ENCODE data around the gene OGFOD3.
"Not testable (repeated sequence)": the region's sequence is repeated elsewhere in the genome, so short reads cannot be mapped to it uniquely, and the experiment has no call there.

Gene OGFOD3

GRCh38 chr17:82386255-82386831 lies 32.0 kb downstream of the OGFOD3 start:
- DNase-seq: no peak

GRCh38 chr17:82385559-82386254 lies 32.7 kb downstream of the OGFOD3 start:
- no peak for DNase-seq

GRCh38 chr17:82384730-82385481 lies 33.5 kb downstream of the OGFOD3 start:
- peak; percentile 86 for DNase-seq

GRCh38 chr17:82384051-82384729 lies 34.2 kb downstream of the OGFOD3 start:
- no peak for DNase-seq

GRCh38 chr17:82383411-82383810 lies 35.0 kb downstream of the OGFOD3 start:
- DNase-seq: peak; percentile 25

GRCh38 chr17:82382933-82383255 lies 35.5 kb downstream of the OGFOD3 start:
- DNase-seq: no peak

- not testable (repeated sequence) for DNase-seq
These were observed 36.0 kb downstream of the OGFOD3 start for GRCh38 chr17:82382220-82382932.

- not testable (repeated sequence) for DNase-seq
These were observed 36.7 kb downstream of the OGFOD3 start for GRCh38 chr17:82381703-82382009.

GRCh38 chr17:82380860-82381702 lies 37.3 kb downstream of the OGFOD3 start:
- DNase-seq: no peak

GRCh38 chr17:82378741-82379021 lies 39.7 kb downstream of the OGFOD3 start:
- DNase-seq: no peak

- no peak for DNase-seq
These were observed 40.3 kb downstream of the OGFOD3 start for GRCh38 chr17:82377924-82378740.

- DNase-seq: not testable (repeated sequence)
These were observed 41.1 kb downstream of the OGFOD3 start for GRCh38 chr17:82377294-82377693.

GRCh38 chr17:82376042-82376730 lies 42.2 kb downstream of the OGFOD3 start:
- no peak for DNase-seq

GRCh38 chr17:82375359-82376041 lies 42.9 kb downstream of the OGFOD3 start:
- DNase-seq: no peak

GRCh38 chr17:82374626-82375331 lies 43.6 kb downstream of the OGFOD3 start:
- no peak for DNase-seq

- DNase-seq: no peak
These were observed 44.4 kb downstream of the OGFOD3 start for GRCh38 chr17:82373731-82374625.

- not testable (repeated sequence) for DNase-seq
These were observed 45.3 kb downstream of the OGFOD3 start for GRCh38 chr17:82373072-82373452.

- DNase-seq: no peak
These were observed 45.9 kb downstream of the OGFOD3 start for GRCh38 chr17:82372249-82373071.
